C4-2B (cell line): ENCODE results near the gene TMEM51.

Source experiments
- H3K27ac ChIP-seq: fragments of 450-650 bp; 2 replicates; pipeline ENCODE4 v1.5.1; 2017
- CTCF ChIP-seq: fragments of 450-650 bp; conservative IDR thresholded peaks from 2 replicates; pipeline ENCODE4 v1.5.1; 2017; ENCODE audit warnings: mild to moderate bottlenecking
- ZFX ChIP-seq: fragments of 450-650 bp; IDR thresholded peaks from 2 replicates; pipeline ENCODE4 v1.6.1; 2017

Gene TMEM51

GRCh38 chr1:15192916-15193550 is 39.5 kb downstream of the TMEM51 start:
- H3K27ac ChIP-seq = no peak overlapping the region
- TF ChIP-seq CTCF (no peak), ZFX (no peak)

GRCh38 chr1:15195420-15196052 is 42.0 kb downstream of the TMEM51 start:
- no peak overlapping the region for H3K27ac ChIP-seq
- TF ChIP-seq CTCF (no peak), ZFX (no peak)

GRCh38 chr1:15196069-15196468 is 42.5 kb downstream of the TMEM51 start:
- TF ChIP-seq CTCF (no peak), ZFX (no peak)
- H3K27ac ChIP-seq = no peak overlapping the region

GRCh38 chr1:15196807-15197530 is 43.4 kb downstream of the TMEM51 start:
- TF ChIP-seq CTCF = no peak
- no peak for TF ChIP-seq ZFX
- no peak overlapping the region for H3K27ac ChIP-seq

- no peak for TF ChIP-seq CTCF
- no peak for TF ChIP-seq ZFX
- no peak overlapping the region for H3K27ac ChIP-seq
Measured at GRCh38 chr1:15197591-15198447, 44.3 kb downstream of the TMEM51 start.

GRCh38 chr1:15198684-15199083 is 45.1 kb downstream of the TMEM51 start:
- H3K27ac ChIP-seq = no peak overlapping the region
- TF ChIP-seq CTCF (no peak), ZFX (no peak)
